CD4-positive, alpha-beta T cell treated with Interleukin-12 subunit alpha and Interleukin-12 subunit beta, for 1 hour (primary cell): ENCODE results near the gene DENND6B.
A peak's percentile ranks its signal among the peaks of the same experiment; 100 is the strongest.
"Not testable (repeated sequence)": the region's sequence is repeated elsewhere in the genome, so short reads cannot be mapped to it uniquely, and the experiment has no call there.

Experiments used
- DNase-seq: peaks from one replicate; pipeline ENCODE4 v3.0.0-alpha.2; 2020

Gene DENND6B

GRCh38 chr22:50284479-50284878, 42.3 kb downstream of the DENND6B start:
- no peak for DNase-seq

- no peak for DNase-seq
Observed at GRCh38 chr22:50283821-50284220, 43.0 kb downstream of the DENND6B start.

- DNase-seq, result no peak
Observed at GRCh38 chr22:50282361-50283155, 44.3 kb downstream of the DENND6B start.

GRCh38 chr22:50281957-50282356, 44.9 kb downstream of the DENND6B start:
- DNase-seq, result no peak

- DNase-seq, result no peak
Observed at GRCh38 chr22:50281384-50281760, 45.4 kb downstream of the DENND6B start.

- DNase-seq, result no peak
Observed at GRCh38 chr22:50280708-50281383, 46.0 kb downstream of the DENND6B start.

- no peak for DNase-seq
Observed at GRCh38 chr22:50280022-50280707, 46.6 kb downstream of the DENND6B start.

- no peak for DNase-seq
Observed at GRCh38 chr22:50278956-50279619, 47.7 kb downstream of the DENND6B start.

- no peak for DNase-seq
Observed at GRCh38 chr22:50278461-50278860, 48.4 kb downstream of the DENND6B start.

GRCh38 chr22:50277761-50278160, 49.1 kb downstream of the DENND6B start:
- no peak for DNase-seq

- DNase-seq, result peak; percentile 69
Observed at GRCh38 chr22:50276143-50276542, 50.7 kb downstream of the DENND6B start.

GRCh38 chr22:50275181-50276055, 51.4 kb downstream of the DENND6B start:
- no peak for DNase-seq

- no peak for DNase-seq
Observed at GRCh38 chr22:50274771-50275170, 52.0 kb downstream of the DENND6B start.

GRCh38 chr22:50274311-50274710, 52.5 kb downstream of the DENND6B start:
- peak; percentile 57 for DNase-seq

- not testable (repeated sequence) for DNase-seq
Observed at GRCh38 chr22:50273781-50274180, 53.0 kb downstream of the DENND6B start.

GRCh38 chr22:50273352-50273751, 53.5 kb downstream of the DENND6B start:
- DNase-seq, result not testable (repeated sequence)

- DNase-seq, result no peak
Observed at GRCh38 chr22:50272044-50272802, 54.6 kb downstream of the DENND6B start.

- DNase-seq, result peak; percentile 74
Observed at GRCh38 chr22:50271519-50271970, 55.3 kb downstream of the DENND6B start.

- DNase-seq, result peak; percentile 74
Observed at GRCh38 chr22:50270666-50271394, 56.0 kb downstream of the DENND6B start.

- peak; percentile 87 for DNase-seq
Observed at GRCh38 chr22:50269970-50270665, 56.7 kb downstream of the DENND6B start, which contains the start of gene MAPK11. Gene MAPK11, minus strand, starts transcription at chr22:50270380. Its CDS starts 88 bp downstream, at chr22:50270292.
